SK-N-SH treated with all-trans-retinoic acid at 6 μM for 48 hours (cell line): ENCODE measurements around the gene RASGEF1B.

Experiments
- ATAC-seq: fragments of 200-7000 bp; cut with Tn5 transposase; 3 replicates; pipeline ENCODE4 v1.9.1; 2020; ENCODE audit warnings: mild to moderate bottlenecking, moderate library complexity
- ARNTL ChIP-seq: fragments of 450-650 bp; formaldehyde crosslinking; IDR thresholded peaks from 2 replicates; pipeline ENCODE4 v1.5.0; 2020; ENCODE audit warnings: low read depth, mild to moderate bottlenecking, moderate library complexity, borderline replicate concordance
- BACH2 ChIP-seq: fragments of 250-450 bp; sonication (Bioruptor Pico); IDR thresholded peaks from 2 replicates; pipeline ENCODE4 v1.9.0; 2021; ENCODE audit warnings: mild to moderate bottlenecking, borderline replicate concordance
- CSDC2 ChIP-seq: fragments of 250-450 bp; sonication (Bioruptor Pico); IDR thresholded peaks from 2 replicates; pipeline ENCODE4 v1.5.0; 2020; ENCODE audit warnings: mild to moderate bottlenecking, moderate library complexity
- GLIS3 ChIP-seq: fragments of 250-450 bp; sonication (Bioruptor Pico); IDR thresholded peaks from 2 replicates; pipeline ENCODE4 v1.5.0; 2020; ENCODE audit warnings: mild to moderate bottlenecking, moderate library complexity
- ISL1 ChIP-seq: fragments of 250-450 bp; sonication (Bioruptor Pico); IDR thresholded peaks from 2 replicates; pipeline ENCODE4 v2.1.2; 2022; ENCODE audit warnings: mild to moderate bottlenecking, moderate library complexity
- PATZ1 ChIP-seq: fragments of 250-450 bp; sonication (Bioruptor Pico); IDR thresholded peaks from 2 replicates; pipeline ENCODE4 v1.8.0; 2020; ENCODE audit warnings: mild to moderate bottlenecking, moderate library complexity, borderline replicate concordance
- POU6F1 ChIP-seq: fragments of 250-450 bp; sonication (Bioruptor Pico); IDR thresholded peaks from 2 replicates; pipeline ENCODE4 v1.8.0; 2021; ENCODE audit warnings: low read depth, mild to moderate bottlenecking, moderate library complexity, borderline replicate concordance
- SNAI2 ChIP-seq: fragments of 250-450 bp; sonication (Bioruptor Pico); IDR thresholded peaks from 2 replicates; pipeline ENCODE4 v1.5.0; 2020; ENCODE audit warnings: mild to moderate bottlenecking, moderate library complexity
- TSHZ2 ChIP-seq: fragments of 250-450 bp; sonication (Bioruptor Pico); IDR thresholded peaks from 2 replicates; pipeline ENCODE4 v1.5.0; 2020; ENCODE audit warnings: mild to moderate bottlenecking, moderate library complexity
- ZC3H10 ChIP-seq: fragments of 250-450 bp; sonication (Bioruptor Pico); IDR thresholded peaks from 2 replicates; pipeline ENCODE4 v1.5.1; 2021; ENCODE audit warnings: mild to moderate bottlenecking, moderate library complexity
- ZFP30 ChIP-seq: fragments of 450-650 bp; formaldehyde crosslinking; IDR thresholded peaks from 2 replicates; pipeline ENCODE4 v1.5.0; 2022; ENCODE audit warnings: mild to moderate bottlenecking, moderate library complexity
- ZNF565 ChIP-seq: fragments of 450-650 bp; formaldehyde crosslinking; conservative IDR thresholded peaks from 2 replicates; pipeline ENCODE4 v1.5.0; 2020; ENCODE audit warnings: low read depth, mild to moderate bottlenecking, moderate library complexity
- ZNF70 ChIP-seq: fragments of 450-650 bp; formaldehyde crosslinking; IDR thresholded peaks from 2 replicates; pipeline ENCODE4 v1.5.0; 2020; ENCODE audit warnings: mild to moderate bottlenecking, moderate library complexity

The RASGEF1B gene

GRCh38 chr4:81466841-81467671 lies 4.7 kb downstream of the RASGEF1B start (continued):
- TF ChIP-seq TSHZ2 (CRISPR knock-in tag), result no peak

- no peak for ATAC-seq
- TF ChIP-seq GLIS3 (CRISPR knock-in tag), result no peak
- no peak for TF ChIP-seq ZC3H10 (CRISPR knock-in tag)
- TF ChIP-seq ZNF565 (CRISPR knock-in tag), result no peak
- no peak for TF ChIP-seq ZFP30
- TF ChIP-seq CSDC2 (CRISPR knock-in tag), result no peak
- TF ChIP-seq BACH2 (CRISPR knock-in tag), result no peak
- no peak for TF ChIP-seq SNAI2 (CRISPR knock-in tag)
- no peak for TF ChIP-seq ISL1 (CRISPR knock-in tag)
- no peak for TF ChIP-seq ARNTL (CRISPR knock-in tag)
Observed at GRCh38 chr4:81465406-81466340, 6.0 kb downstream of the RASGEF1B start.

- no peak for TF ChIP-seq BACH2 (CRISPR knock-in tag)
- no peak for ATAC-seq
Observed at GRCh38 chr4:81460834-81461233, 10.9 kb downstream of the RASGEF1B start.

- no peak for ATAC-seq
Observed at GRCh38 chr4:81460191-81460701, 11.5 kb downstream of the RASGEF1B start.

More at GRCh38 chr4:81460191-81460701, 11.5 kb downstream of the RASGEF1B start:
- no peak for TF ChIP-seq ARNTL (CRISPR knock-in tag)
- no peak for TF ChIP-seq ZFP30
- no peak for TF ChIP-seq CSDC2 (CRISPR knock-in tag)
- TF ChIP-seq ZNF70 (CRISPR knock-in tag), result no peak
- TF ChIP-seq PATZ1 (CRISPR knock-in tag), result no peak
- TF ChIP-seq BACH2 (CRISPR knock-in tag), result no peak
- TF ChIP-seq POU6F1, result no peak
